NOMO-1 (cell line): ENCODE measurements around the gene CCDC144A.
"Not testable (repeated sequence)": the region's sequence is repeated elsewhere in the genome, so short reads cannot be mapped to it uniquely, and the experiment has no call there.

Experiments used
- DNase-seq, 2 experiments: peaks; one replicate each; lab custom pipeline; 2025; ENCODE audit not compliant: unreplicated experiment in 2 of 2; lab: John Stamatoyannopoulos, UW

Gene CCDC144A

DNA sequence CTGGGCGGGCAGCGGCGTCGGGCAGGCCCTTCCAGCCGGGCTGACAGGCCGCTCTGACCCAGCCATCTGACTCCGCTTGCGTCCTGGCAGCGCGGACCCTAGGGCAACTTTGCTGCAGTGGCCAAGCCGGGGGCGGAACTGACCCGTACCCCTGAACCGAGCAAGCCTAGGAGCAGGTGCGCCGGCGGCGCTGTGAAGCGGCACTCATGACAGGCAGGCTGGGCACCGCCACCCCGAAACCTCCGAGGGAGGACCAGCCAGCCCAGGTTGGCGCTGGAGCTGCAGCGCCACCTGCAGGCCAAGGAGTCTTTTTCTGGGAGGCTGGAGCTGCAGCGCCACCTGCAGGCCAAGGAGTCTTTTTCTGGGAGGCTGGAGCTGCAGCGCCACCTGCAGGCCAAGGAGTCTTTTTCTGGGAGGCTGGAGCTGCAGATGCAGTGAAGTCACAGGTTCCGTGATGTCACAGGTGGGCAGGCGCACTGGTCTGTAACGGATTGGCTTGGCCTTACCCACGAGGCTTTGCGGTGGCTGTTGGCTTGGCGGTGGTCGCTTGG lies at the start of gene CCDC144A:
Gene CCDC144A, plus strand, starts transcription at position 511 of the 551 bp plus-strand sequence. CDS start 160 bp downstream, outside the sequence.
- not testable (repeated sequence) for DNase-seq

- no peak for DNase-seq
Measured at GRCh38 chr17:16649585-16649984, 40.5 kb upstream of the CCDC144A start.

DNA sequence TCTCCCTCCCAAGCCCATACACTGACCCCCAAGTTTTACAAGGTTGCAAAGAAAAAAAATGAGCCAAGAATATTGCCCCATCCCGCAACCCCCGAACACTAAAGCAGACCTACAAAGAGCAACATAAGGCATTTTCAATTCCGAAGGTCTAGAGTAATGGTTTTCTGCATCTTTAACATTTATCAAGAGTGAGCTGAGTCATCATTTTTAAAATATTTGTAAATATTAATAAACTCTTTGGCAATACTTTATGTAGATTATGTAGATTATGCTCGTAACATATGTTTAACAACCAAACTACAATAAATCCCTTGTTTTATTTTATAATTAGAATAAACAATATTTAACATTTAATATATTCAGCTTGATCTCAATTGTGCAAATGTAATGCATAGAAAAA lies 37.8 kb upstream of the CCDC144A start:
- DNase-seq, result no peak

GRCh38 chr17:16652847-16653366 lies 37.1 kb upstream of the CCDC144A start:
- DNase-seq, result peak in 1 of 2 experiments; percentile 52

GRCh38 chr17:16653367-16654041 lies 36.5 kb upstream of the CCDC144A start, which contains the start of gene ZNF624:
TSS of gene ZNF624 (minus strand) at chr17:16653850.
- peak; percentile 80 to 87 for DNase-seq

DNA sequence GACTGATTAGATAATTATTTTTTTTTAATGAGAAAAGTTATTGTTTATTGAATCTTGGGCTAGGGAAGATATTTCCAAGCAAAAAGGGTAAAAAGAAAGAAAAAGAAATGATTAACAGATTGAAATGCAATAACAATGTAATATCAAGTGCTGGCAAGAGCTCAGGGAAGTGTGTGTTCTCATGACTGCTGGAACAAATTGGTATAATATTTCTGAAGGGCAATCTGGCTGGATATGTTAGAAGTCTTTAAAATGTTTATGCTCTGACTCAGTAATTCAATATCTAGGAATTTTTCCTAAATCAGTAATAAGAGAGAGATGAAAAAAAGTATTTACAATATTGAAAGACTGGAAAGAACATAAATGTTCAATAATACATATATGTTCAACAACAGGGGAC lies 28.8 kb upstream of the CCDC144A start:
- DNase-seq, result no peak

- no peak for DNase-seq
Measured at GRCh38 chr17:16662936-16663335, 27.1 kb upstream of the CCDC144A start.

GRCh38 chr17:16666553-16666906 lies 23.5 kb upstream of the CCDC144A start:
- DNase-seq, result not testable (repeated sequence)

- not testable (repeated sequence) for DNase-seq
Measured at GRCh38 chr17:16666907-16667636, 23.0 kb upstream of the CCDC144A start.

- DNase-seq, result no peak
Measured at GRCh38 chr17:16676676-16677268, 13.3 kb upstream of the CCDC144A start.

DNA sequence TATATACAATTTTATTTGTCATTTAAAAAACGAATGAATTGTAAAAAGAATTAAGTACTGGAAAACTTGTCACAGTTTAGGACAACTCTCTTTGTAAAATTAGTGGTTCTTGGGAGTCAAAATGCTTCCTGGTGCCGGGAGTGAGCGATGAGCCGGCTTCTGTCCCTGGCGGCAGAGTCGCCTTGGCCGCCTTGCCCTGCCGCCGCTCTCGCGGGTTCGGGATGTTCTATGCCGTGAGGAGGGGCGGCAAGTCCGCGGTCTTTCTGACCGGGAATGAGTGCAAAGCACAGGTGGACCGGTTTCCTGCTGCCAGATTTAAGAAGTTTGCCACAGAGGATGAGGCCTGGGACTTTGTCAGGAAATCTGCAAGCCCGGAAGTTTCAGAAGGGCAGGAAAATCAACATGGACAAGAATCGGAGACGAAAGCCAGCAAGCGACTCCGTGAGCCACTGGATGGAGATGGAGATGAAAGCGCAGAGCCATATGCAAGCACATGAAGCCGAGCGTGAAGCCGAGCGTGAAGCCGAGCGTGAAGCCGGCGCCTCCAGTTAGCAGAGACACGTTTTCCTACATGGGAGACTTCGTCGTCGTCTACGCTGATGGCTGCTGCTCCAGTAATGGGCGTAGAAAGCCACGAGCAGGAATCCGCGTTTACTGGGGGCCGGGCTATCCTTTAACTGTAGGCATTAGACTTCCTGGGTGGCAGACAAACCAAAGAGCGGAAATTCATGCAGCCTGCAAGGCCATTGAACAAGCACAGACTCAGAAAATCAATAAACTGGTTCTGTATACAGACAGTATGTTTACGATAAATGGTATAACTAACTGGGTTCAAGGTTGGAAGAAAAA lies 6.5 kb upstream of the CCDC144A start:
- DNase-seq, result not testable (repeated sequence)

DNA sequence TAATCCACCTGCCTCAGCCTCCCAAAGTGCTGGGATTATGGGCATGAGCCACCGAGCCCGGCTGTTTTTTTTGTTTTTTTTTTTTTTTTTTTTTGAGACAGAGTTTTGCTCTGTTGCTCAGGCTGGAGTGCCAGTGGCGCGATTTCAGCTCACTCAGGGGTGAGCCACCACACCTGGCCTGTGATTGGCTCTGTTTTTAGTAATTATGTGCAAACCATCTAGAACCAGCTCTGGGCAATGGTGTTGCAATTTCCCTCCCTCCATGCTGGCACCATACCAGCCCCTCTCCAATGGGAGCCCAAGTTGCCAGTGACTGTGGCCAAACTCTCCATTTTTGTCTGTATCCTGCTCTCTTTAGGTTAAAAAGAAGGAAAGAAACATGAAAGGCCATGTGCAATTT lies 4.0 kb upstream of the CCDC144A start:
- DNase-seq, result not testable (repeated sequence)

- DNase-seq, result not testable (repeated sequence)
Measured at GRCh38 chr17:16687151-16687550, 2.9 kb upstream of the CCDC144A start.

GRCh38 chr17:16690447-16690846 lies 406 bp downstream of the CCDC144A start:
- not testable (repeated sequence) for DNase-seq

- DNase-seq, result not testable (repeated sequence)
Measured at GRCh38 chr17:16697603-16698002, 7.6 kb downstream of the CCDC144A start.

GRCh38 chr17:16745492-16746203 lies 55.6 kb downstream of the CCDC144A start:
- not testable (repeated sequence) for DNase-seq

DNA sequence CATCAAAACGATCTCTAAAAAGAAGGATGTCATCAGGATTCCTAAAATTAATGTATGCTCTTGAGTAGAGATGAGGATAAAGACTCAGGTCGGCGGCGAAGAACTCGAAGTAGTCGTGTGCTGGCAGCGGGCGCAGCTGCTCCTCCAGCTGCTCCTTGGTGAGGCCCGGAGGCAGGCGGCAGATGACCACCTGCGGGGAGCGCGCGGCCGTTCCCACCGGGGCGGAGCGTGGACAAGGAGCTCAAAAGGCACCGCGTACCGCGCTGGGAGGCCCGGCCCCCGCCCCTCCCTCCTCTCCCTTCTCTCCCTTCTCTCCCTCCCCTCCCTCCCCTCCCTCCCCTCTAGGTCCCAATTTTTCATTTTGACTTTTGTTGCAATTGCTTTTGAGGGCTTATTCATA lies 56.5 kb downstream of the CCDC144A start:
- DNase-seq, result not testable (repeated sequence)

DNA sequence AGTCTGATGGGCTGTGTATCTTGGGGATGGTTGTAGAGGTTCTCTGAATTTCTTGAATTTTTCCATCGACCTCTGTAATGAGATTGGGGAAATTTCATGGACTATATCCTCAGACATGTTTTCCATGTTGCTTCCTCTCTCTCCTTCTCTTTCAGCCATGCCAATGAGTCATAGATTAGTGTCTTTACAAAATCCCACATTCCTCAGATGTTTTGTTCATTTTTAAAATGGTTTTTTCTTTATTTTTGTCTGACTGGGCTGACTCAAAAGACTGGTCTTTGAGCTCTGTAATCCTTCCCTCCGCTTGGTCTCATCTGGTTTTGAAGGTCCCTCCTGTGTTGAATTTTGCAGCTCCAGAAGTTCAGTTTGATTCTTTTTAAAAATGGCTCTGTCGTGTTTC lies 60.5 kb downstream of the CCDC144A start:
- not testable (repeated sequence) for DNase-seq

DNA sequence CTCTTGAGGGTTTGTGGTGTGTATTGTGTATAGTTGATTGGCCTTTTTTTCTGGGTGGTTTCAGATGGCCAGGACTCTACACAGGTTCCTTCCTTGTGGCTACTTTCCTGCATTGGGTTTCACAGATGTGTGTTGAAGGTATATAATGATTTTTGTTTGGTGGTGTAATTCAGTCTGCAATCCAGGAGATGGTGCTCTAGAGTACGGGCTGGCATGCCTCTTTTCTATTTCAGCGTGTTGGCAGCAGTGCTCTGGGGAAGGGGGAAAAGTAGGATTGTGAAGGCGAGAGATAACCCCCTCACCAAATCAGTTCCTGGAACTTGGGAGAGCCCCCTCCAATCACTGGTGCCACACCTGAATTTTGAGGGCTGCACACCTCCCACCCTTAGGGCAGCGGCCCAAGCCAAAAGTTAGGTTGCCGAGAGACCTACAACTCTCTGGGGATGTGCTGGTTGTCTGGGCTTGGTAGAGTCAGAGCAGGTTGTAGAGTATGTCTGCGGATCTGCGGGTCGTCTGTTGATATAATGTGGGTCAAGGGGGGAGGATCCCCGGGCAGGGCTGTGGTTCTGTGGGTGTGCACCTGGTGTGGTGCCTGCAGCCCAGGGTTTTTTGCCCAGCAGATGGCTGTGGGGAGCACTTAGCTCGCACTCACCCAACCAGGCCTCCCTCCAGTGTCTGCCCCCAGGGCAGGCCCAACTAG lies 61.3 kb downstream of the CCDC144A start:
- DNase-seq, result peak; percentile 18 to 28
